ENCODE results near the gene CBX1. TPM values are rescaled to one million over a fixed set of nuclear protein-coding genes. Genes with fewer than 3 reads are reported as not detected.

CBX1 gene
- total and polyA plus RNA-seq, 2 of the 13 experiments (the other 11 are each of a cell fraction or from before 2014, with no cell fraction given): 17.8 to 108 TPM

- TF ChIP-seq SNAPC4 (CRISPR knock-in tag; IDR thresholded peaks at IDR 0.05): no peak
- 0 out of 2 replicates have a peak, but pooled peaks have one; percentile 35 for TF ChIP-seq HINFP (CRISPR knock-in tag; IDR thresholded peaks at IDR 0.05; ENCODE audit: low read depth)
- TF ChIP-seq ZNF274 (CRISPR knock-in tag; IDR thresholded peaks at IDR 0.05): no peak
- TF ChIP-seq CREB1 (IDR thresholded peaks at IDR 0.05): peak; percentile 56
- no peak for TF ChIP-seq CREB1 (CRISPR knock-in tag; IDR thresholded peaks at IDR 0.05)
- no peak for TF ChIP-seq ZNF503 (CRISPR knock-in tag; IDR thresholded peaks at IDR 0.05)
- TF ChIP-seq NR1H2 (CRISPR knock-in tag; IDR thresholded peaks at IDR 0.05; ENCODE audit: borderline replicate concordance, low read depth): no peak
- TF ChIP-seq YEATS4 (CRISPR knock-in tag; IDR thresholded peaks at IDR 0.05; ENCODE audit: borderline replicate concordance): 0 out of 2 replicates have a peak, but pooled peaks have one; percentile 53
- no peak for TF ChIP-seq SNAI1 (CRISPR knock-in tag; IDR thresholded peaks at IDR 0.05; ENCODE audit: borderline replicate concordance)
- no peak for TF ChIP-seq ATM (IDR thresholded peaks at IDR 0.05; ENCODE audit: borderline replicate concordance)
- 0 out of 2 replicates have a peak, but pooled peaks have one; percentile 44 for TF ChIP-seq CENPT (CRISPR knock-in tag; IDR thresholded peaks at IDR 0.05; ENCODE audit: low read depth)
- no peak for TF ChIP-seq TEAD2 (CRISPR knock-in tag; IDR thresholded peaks at IDR 0.05)
- no peak for TF ChIP-seq ZNF234 (CRISPR knock-in tag; conservative IDR thresholded peaks at IDR 0.05)
- TF ChIP-seq XBP1 (CRISPR knock-in tag; IDR thresholded peaks at IDR 0.05): no peak
- TF ChIP-seq NR2F6 (IDR thresholded peaks at IDR 0.05): no peak
- TF ChIP-seq NR2F6 (CRISPR knock-in tag; IDR thresholded peaks at IDR 0.05): no peak
- TF ChIP-seq ZFP36L1 (CRISPR knock-in tag; IDR thresholded peaks at IDR 0.05): no peak
- no peak for TF ChIP-seq ZFYVE20 (CRISPR knock-in tag; IDR thresholded peaks at IDR 0.05; ENCODE audit: borderline replicate concordance, low read depth)
- TF ChIP-seq ZNF672 (CRISPR knock-in tag; IDR thresholded peaks at IDR 0.05): no peak
- TF ChIP-seq ZNF232 (CRISPR knock-in tag; IDR thresholded peaks at IDR 0.05; ENCODE audit: borderline replicate concordance): no peak
- TF ChIP-seq POLR2G (IDR thresholded peaks at IDR 0.05; ENCODE audit: low read depth, low read length): no peak
- TF ChIP-seq MIXL1 (CRISPR knock-in tag; IDR thresholded peaks at IDR 0.05): 0 out of 2 replicates have a peak, but pooled peaks have one; percentile 6
Measured at GRCh38 chr17:48025040-48025903, 76.0 kb downstream of the CBX1 start (continued).
